C4-2B (cell line): ENCODE data around the gene LRIG3.

ENCODE experiments used
- ZFX ChIP-seq: fragments of 450-650 bp; IDR thresholded peaks from 2 replicates; pipeline ENCODE4 v1.6.1; 2017
- TF ChIP-seq, protein P1 (sequence below): fragments of 450-650 bp; conservative IDR thresholded peaks from 2 replicates; pipeline ENCODE4 v1.5.1; 2017; ENCODE audit warnings: mild to moderate bottlenecking

- TF ChIP-seq, protein P1, sequence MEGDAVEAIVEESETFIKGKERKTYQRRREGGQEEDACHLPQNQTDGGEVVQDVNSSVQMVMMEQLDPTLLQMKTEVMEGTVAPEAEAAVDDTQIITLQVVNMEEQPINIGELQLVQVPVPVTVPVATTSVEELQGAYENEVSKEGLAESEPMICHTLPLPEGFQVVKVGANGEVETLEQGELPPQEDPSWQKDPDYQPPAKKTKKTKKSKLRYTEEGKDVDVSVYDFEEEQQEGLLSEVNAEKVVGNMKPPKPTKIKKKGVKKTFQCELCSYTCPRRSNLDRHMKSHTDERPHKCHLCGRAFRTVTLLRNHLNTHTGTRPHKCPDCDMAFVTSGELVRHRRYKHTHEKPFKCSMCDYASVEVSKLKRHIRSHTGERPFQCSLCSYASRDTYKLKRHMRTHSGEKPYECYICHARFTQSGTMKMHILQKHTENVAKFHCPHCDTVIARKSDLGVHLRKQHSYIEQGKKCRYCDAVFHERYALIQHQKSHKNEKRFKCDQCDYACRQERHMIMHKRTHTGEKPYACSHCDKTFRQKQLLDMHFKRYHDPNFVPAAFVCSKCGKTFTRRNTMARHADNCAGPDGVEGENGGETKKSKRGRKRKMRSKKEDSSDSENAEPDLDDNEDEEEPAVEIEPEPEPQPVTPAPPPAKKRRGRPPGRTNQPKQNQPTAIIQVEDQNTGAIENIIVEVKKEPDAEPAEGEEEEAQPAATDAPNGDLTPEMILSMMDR: no peak
- TF ChIP-seq ZFX: no peak
Measured at GRCh38 chr12:58916921-58917511, 3.3 kb downstream of the LRIG3 start.
